MCF 10A (cell line): Measurements from ENCODE around the gene SHLD2. TPM values are rescaled to one million over a fixed set of nuclear protein-coding genes. Genes with fewer than 3 reads are reported as not detected.
"Not testable (repeated sequence)": the region's sequence is repeated elsewhere in the genome, so short reads cannot be mapped to it uniquely, and the experiment has no call there.

Source experiments
- BruUV-seq: library from RNA; stranded (reverse); fragments of 400-500 nt; replicated peaks from 2 replicates; lab custom pipeline; 2021; lab: Mats Ljungman, UMichigan
- CTCF ChIA-PET: fragments of 300-600 bp; sonication (Branson Sonifier 250); formaldehyde crosslinking; extraction: SDS; loops from one replicate; lab custom pipeline; 2021; ENCODE audit warnings: antibody characterized with exemption, inconsistent platforms; lab: Yijun Ruan, JAX
- POLR2A ChIA-PET: fragments of 300-600, 350-650 bp; sonication (Branson Sonifier 250); formaldehyde crosslinking; extraction: SDS; loops from one replicate; lab custom pipeline; 2020; ENCODE audit warnings: antibody characterized with exemption, inconsistent platforms; lab: Yijun Ruan, JAX
- DNase-seq: peaks from one replicate; pipeline ENCODE4 v3.0.0-alpha.2; 2018; ENCODE audit not compliant: unreplicated experiment
- H3K27ac Mint-ChIP-seq: one replicate; pipeline ENCODE4 v1.8.0; 2022; ENCODE audit warnings: mild to moderate bottlenecking, low read depth, mixed read lengths; ENCODE audit not compliant: unreplicated experiment
- H3K27me3 Mint-ChIP-seq: one replicate; pipeline ENCODE4 v1.8.0; 2022; ENCODE audit warnings: mixed read lengths; ENCODE audit not compliant: insufficient read depth, unreplicated experiment
- H3K36me3 Mint-ChIP-seq: one replicate; pipeline ENCODE4 v1.8.0; 2022; ENCODE audit warnings: mild to moderate bottlenecking, moderate library complexity, mixed read lengths; ENCODE audit not compliant: insufficient read depth, unreplicated experiment
- H3K4me1 Mint-ChIP-seq: one replicate; pipeline ENCODE4 v1.8.0; 2022; ENCODE audit warnings: mixed read lengths; ENCODE audit not compliant: insufficient read depth, unreplicated experiment
- H3K4me3 Mint-ChIP-seq: one replicate; pipeline ENCODE4 v1.8.0; 2022; ENCODE audit warnings: mild to moderate bottlenecking, moderate library complexity, mixed read lengths; ENCODE audit not compliant: unreplicated experiment
- H3K9me3 Mint-ChIP-seq: one replicate; pipeline ENCODE4 v1.8.0; 2022; ENCODE audit warnings: mixed read lengths; ENCODE audit not compliant: unreplicated experiment
- intact Hi-C: fragments of 100-400 bp; cut with micrococcal nuclease; formaldehyde crosslinking; loops from 2 replicates; pipeline ENCODE4 v1.14.1; 2022
- total RNA-seq: library from RNA; stranded (reverse); gene quantifications from 2 replicates; pipeline ENCODE4 v1.2.3, GENCODE V29; 2022

The SHLD2 gene
- total RNA-seq, 1 experiment from 2014 or later: 31.8 TPM

DNA sequence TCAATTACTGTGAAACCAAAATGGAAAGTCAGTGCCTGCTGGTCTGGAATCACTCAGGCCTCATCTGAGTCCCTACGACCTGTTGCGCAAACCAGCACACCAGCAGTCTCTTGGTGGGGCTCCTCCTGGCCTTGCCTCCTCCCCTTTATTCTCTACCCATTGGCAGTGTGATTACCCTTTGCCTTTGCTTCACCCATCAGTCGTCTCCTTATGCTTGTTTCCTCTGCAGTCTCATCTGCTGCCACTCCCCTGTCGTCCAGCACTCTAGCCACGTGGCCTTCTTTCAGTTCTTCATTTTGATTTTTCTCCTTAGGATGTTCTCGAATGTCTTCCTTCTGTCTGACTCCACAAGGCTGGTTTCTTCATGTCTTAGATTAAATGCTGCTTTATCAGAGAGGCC, 89.4 kb downstream of the SHLD2 start:
- H3K4me1 Mint-ChIP-seq, CTCF ChIA-PET, POLR2A ChIA-PET, BruUV-seq, DNase-seq, H3K27me3 Mint-ChIP-seq, H3K4me3 Mint-ChIP-seq, intact Hi-C loops: not testable (repeated sequence)
- Mint-ChIP-seq H3K9me3 (peaks cover 24% of the 10 kb centered on the region), H3K27ac (peak overlapping the region; percentile 73), H3K36me3 (peaks cover 70% of the 10 kb centered on the region)

DNA sequence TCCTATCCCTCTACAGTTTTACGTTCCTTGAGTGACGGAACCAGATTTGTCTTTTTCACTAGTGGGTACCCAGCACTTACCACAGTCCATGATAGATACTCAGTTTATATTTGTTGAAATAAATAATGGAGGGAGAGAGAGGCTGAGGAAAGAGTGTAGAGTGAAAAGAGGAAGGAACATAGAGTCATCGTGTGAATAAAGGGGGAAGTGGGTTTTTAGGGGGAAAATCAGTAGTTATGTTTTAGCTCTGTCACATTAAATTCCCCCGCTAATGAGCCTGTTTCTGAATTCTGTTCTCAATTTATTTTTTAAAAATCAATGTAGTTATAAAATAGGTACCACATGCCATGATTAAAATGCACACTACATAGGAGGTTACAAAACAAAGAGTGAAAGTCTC, 91.0 kb downstream of the SHLD2 start:
- DNase-seq, CTCF ChIA-PET, H3K27ac Mint-ChIP-seq, BruUV-seq, H3K4me3 Mint-ChIP-seq, H3K4me1 Mint-ChIP-seq, H3K27me3 Mint-ChIP-seq, intact Hi-C loops: not testable (repeated sequence)
- H3K9me3 Mint-ChIP-seq: peaks cover 24% of the 10 kb centered on the region
- H3K36me3 Mint-ChIP-seq: peaks cover 65% of the 10 kb centered on the region
- POLR2A ChIA-PET: interaction anchor here (0.7 kb wide), 1 partner anchor 193 kb away, joined by 3 read pairs; no protein-coding TSS in a partner anchor

DNA sequence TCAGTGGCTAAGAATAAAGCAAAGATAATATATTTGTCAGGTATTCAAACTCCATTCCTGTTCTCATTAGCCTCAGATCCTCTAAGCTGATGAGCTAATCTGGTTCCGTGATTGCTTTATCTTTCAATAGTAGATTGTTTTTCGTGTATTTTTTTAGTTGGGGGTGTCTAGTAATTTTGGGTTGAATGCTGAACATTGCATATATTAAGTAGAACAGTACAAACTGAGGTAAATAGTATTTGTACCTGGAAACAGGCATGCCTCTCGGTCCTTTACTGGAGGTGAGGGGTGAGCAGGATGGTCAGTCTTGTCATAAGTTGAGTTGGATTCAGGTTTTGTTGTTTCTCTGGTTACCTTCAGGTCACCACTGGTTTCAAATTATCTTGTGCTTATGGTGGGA, 92.6 kb downstream of the SHLD2 start:
- CTCF ChIA-PET, BruUV-seq, H3K4me1 Mint-ChIP-seq, H3K27me3 Mint-ChIP-seq, DNase-seq, POLR2A ChIA-PET, H3K27ac Mint-ChIP-seq, H3K4me3 Mint-ChIP-seq, intact Hi-C loops: not testable (repeated sequence)
- peaks cover 22% of the 10 kb centered on the region for H3K9me3 Mint-ChIP-seq
- peaks cover 71% of the 10 kb centered on the region for H3K36me3 Mint-ChIP-seq

DNA sequence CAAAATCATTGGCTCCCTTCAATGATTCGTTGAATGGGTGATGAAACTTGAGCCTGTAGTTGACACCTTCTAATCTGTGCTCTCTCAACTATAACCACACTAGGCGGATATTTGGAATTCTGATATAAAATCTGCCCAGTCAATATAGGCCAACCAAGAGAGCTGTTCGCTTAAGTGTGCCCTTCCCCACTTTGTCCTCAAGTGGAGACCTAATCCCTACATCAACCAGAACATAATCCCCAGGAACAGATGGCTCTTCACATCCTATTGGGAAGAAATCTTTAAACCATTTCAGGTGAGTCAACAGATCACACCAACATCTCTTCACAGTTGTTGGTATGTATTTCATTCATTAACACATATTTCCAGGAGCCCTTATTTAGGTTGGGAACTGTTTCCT, 96.8 kb downstream of the SHLD2 start:
- H3K27me3 Mint-ChIP-seq, H3K4me3 Mint-ChIP-seq, DNase-seq, H3K4me1 Mint-ChIP-seq, H3K27ac Mint-ChIP-seq, CTCF ChIA-PET, intact Hi-C loops, H3K9me3 Mint-ChIP-seq, BruUV-seq, POLR2A ChIA-PET: not testable (repeated sequence)
- H3K36me3 Mint-ChIP-seq: peaks cover 57% of the 10 kb centered on the region

DNA sequence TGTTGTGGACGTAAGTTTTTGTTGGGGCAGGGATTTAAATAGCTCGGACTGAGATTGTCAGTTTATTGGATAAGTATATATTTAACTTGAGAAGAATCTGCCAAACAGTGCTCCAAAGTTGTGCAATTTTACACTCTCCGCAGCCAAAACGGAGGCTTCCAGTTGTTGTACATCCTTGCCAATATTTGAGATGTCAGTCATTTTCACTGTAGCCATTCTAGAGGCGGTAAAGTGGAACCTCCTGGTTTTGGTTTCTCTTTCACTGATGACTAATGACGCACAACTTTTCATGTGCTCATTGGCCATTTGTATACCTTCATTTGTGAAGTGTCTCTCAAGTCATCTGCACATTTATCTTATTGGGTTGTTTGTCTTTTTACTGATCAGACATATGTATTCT, 105.9 kb downstream of the SHLD2 start:
- H3K27me3 Mint-ChIP-seq, H3K9me3 Mint-ChIP-seq, CTCF ChIA-PET, POLR2A ChIA-PET, BruUV-seq, H3K4me1 Mint-ChIP-seq, intact Hi-C loops, H3K4me3 Mint-ChIP-seq, H3K27ac Mint-ChIP-seq: not testable (repeated sequence)
- peaks cover 11% of the 10 kb centered on the region for H3K36me3 Mint-ChIP-seq
- DNase-seq: peak; percentile 91

DNA sequence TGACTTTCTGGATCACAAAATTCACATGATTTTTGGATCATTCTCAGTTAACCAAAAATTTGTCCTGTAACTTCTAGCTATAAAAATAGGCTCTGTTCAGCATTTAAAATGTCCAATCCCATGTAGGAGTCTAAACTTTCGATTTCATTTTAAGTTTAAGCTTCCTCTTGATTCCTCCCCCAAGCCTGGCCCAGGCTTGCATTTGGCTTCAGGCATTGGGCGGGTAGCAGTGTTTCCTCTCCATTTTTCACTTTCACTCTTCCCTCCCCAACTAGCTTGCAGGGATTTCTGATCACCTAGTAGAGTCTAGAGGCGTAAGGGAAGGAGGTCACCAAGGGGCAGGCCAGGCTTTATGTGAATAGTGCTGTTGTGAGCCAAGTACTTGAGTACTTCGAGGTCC, 109.8 kb downstream of the SHLD2 start:
- H3K9me3 Mint-ChIP-seq, CTCF ChIA-PET, H3K4me1 Mint-ChIP-seq, BruUV-seq, DNase-seq, H3K4me3 Mint-ChIP-seq, H3K27ac Mint-ChIP-seq, H3K27me3 Mint-ChIP-seq, H3K36me3 Mint-ChIP-seq, POLR2A ChIA-PET, intact Hi-C loops: not testable (repeated sequence)

DNA sequence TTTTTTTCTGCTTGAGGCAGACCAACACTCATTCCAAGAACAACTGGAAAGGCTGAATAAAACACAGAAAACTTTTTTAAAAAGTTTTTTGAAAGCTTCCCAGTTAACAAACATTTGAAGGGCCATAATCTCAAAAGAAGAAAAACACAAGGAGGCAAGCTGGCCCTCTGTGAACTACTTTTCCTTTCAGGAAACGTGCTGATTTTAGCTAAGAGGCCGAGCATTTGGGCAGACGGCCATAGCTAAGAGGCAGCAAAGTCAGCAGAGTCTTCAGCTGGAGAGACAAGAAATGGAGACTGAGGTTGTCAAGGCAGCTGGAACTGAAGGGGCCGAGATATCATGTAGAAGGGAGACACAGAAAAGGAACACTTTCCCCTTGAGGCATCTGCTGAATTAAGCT, 111.9 kb downstream of the SHLD2 start:
- H3K4me3 Mint-ChIP-seq, H3K9me3 Mint-ChIP-seq, BruUV-seq, DNase-seq, intact Hi-C loops, CTCF ChIA-PET, H3K4me1 Mint-ChIP-seq, H3K36me3 Mint-ChIP-seq, H3K27me3 Mint-ChIP-seq, H3K27ac Mint-ChIP-seq: not testable (repeated sequence)
- POLR2A ChIA-PET: interaction anchor here (0.6 kb wide), 1 partner anchor 254 kb away, joined by 3 read pairs; no protein-coding TSS in a partner anchor

DNA sequence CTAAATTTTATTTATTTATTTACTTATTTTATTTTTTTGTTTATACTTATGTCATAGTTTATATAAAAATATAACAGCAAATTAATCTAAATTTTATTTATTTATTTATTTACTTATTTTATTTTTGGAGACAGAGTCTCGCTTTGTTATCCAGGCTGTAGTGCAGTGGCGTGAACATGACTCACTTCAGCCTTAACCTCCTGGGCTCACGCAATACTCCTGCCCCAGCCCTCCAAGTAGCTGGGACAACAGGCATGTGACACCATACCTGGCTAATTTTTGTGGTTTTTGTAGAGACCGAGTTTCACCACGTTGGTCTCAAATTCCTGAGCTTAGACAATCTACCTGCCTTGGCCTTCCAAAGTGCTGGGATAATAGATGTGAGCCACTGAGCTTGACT, 115.3 kb downstream of the SHLD2 start:
- H3K27ac Mint-ChIP-seq, POLR2A ChIA-PET, intact Hi-C loops, H3K4me3 Mint-ChIP-seq, H3K36me3 Mint-ChIP-seq, H3K4me1 Mint-ChIP-seq, CTCF ChIA-PET, H3K27me3 Mint-ChIP-seq, BruUV-seq, H3K9me3 Mint-ChIP-seq: not testable (repeated sequence)
- peak; percentile 66 for DNase-seq

DNA sequence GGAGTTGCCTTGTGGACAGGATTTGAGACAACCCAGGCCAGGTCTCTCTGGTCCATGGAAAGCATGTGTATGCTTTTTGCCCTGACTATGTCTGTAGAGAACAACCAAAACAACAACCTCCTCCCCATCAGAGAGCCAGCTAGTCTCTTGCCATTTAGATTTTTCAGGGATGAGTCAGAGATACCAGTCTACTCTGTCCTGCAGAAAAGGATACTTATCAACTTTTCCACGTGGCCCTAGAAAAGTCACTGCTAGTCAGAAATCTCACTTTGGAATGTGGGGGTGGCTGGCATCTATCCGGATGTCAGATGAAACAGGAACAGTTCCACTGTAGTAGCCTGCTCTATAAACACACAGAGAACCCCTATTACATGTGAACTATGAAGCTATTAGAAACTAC, 116.8 kb downstream of the SHLD2 start:
- DNase-seq: peak; percentile 8
- H3K36me3 Mint-ChIP-seq, BruUV-seq, H3K27me3 Mint-ChIP-seq, H3K9me3 Mint-ChIP-seq, CTCF ChIA-PET, intact Hi-C loops, H3K27ac Mint-ChIP-seq, H3K4me1 Mint-ChIP-seq, H3K4me3 Mint-ChIP-seq: not testable (repeated sequence)
- POLR2A ChIA-PET: interaction anchor here (1.3 kb wide), 1 partner anchor 293 kb away, joined by 3 read pairs; the partner anchor contains the start of gene MINPP1
